Ovary (tissue), 9 donors: ENCODE data around the gene HNRNPC. TPM values are rescaled to one million over a fixed set of nuclear protein-coding genes. Genes with fewer than 3 reads are reported as not detected.
"Not testable (repeated sequence)": the region's sequence is repeated elsewhere in the genome, so short reads cannot be mapped to it uniquely, and the experiment has no call there.

Experiments used
- DNase-seq, 5 donors: peaks; one replicate each; pipeline ENCODE4 v3.0.0-alpha.2; 2019 to 2020
- H3K27ac ChIP-seq, 2 donors: fragments of 200-600 bp; one replicate each; pipeline versions ENCODE4 v1.5.1 to v1.8.0; 2019 to 2022
- H3K27me3 ChIP-seq: fragments of 200-600 bp; one replicate; pipeline ENCODE4 v1.8.0; 2022
- H3K36me3 ChIP-seq: fragments of 200-600 bp; sonication (generic); one replicate; pipeline ENCODE4 v1.5.1; 2019
- H3K4me1 ChIP-seq: one replicate; pipeline ENCODE4 v1.8.1; 2013; ENCODE audit warnings: mild to moderate bottlenecking, moderate library complexity; ENCODE audit not compliant: insufficient read depth
- H3K4me3 ChIP-seq: fragments of 200-600 bp; sonication (generic); one replicate; pipeline ENCODE4 v1.5.1; 2017
- H3K9me3 ChIP-seq, 2 donors: fragments of 200-600 bp in 1 of 2; sonication (generic) in 1 of 2; one replicate each; pipeline versions ENCODE4 v1.5.1 to v1.8.1; 2013 to 2019; ENCODE audit warnings: mild to moderate bottlenecking in 1 of 2, moderate library complexity in 1 of 2
- CTCF ChIP-seq, 3 donors: fragments of 450-650 bp in 2 of 3; fragments of 200-600 bp in 1 of 3; IDR thresholded peaks; one replicate each; pipeline versions ENCODE4 v1.5.1 to v1.8.0; 2016 to 2022; ENCODE audit warnings: antibody characterized with exemption in 3 of 3, mild to moderate bottlenecking in 1 of 3
- EP300 ChIP-seq: sonication (generic); formaldehyde crosslinking; IDR thresholded peaks from one replicate; pipeline ENCODE4 v1.6.1; 2017; ENCODE audit warnings: antibody characterized with exemption
- POLR2A ChIP-seq: fragments of 450-650 bp; IDR thresholded peaks from one replicate; pipeline ENCODE4 v1.6.1; 2017; ENCODE audit warnings: antibody characterized with exemption, mild to moderate bottlenecking, moderate library complexity
- WGBS, 3 donors: extraction: QIAGEN DNeasy Blood & Tissue Kit in 1 of 3; methylation state at CpG; one replicate each; pipeline versions ENCODE4 v1.1.5 to v1.1.7; 2013 to 2017; 5-methylcytosine and 5-hydroxymethylcytosine counted together
- intact Hi-C, 4 donors: fragments of 100-400 bp; cut with DNase I; formaldehyde crosslinking; loops; one replicate each; pipeline versions ENCODE4 v1.11.0 to v1.15.1; 2022 to 2023
- polyA plus RNA-seq, 2 donors: library from polyadenylated mRNA; stranded (reverse); fragments of 200-250 nt in 1 of 2; fragments of 350-450 nt in 1 of 2; fragmentation: Illumina TruSeq in 1 of 2; extraction: RNeasy Lipid Tissue Mini Kit (QIAGEN cat#74804) in 1 of 2; gene quantifications; one replicate each; pipeline ENCODE4 v1.2.3, GENCODE V29; 2013 to 2014
- total RNA-seq, 7 donors: library from RNA; depleted of rRNA in 2 of 7; stranded (reverse); fragments of >200 nt in 2 of 7; fragmentation: NEBNext Ultra II Directional in 3 of 7; extraction: Animal tissue kit (Norgen Biotek cat#: 25700) in 3 of 7; gene quantifications; one replicate each; pipeline versions ENCODE4 v1.1.0 to v1.2.4, GENCODE V29; 2016 to 2023
- donor health status: DM: no; HTN: no; CAD: no; lungs with moderate emphysema.
- donor health status: DM: no; HTN: no; CAD: no.
- donor health status: Bipolar disorder and iron deficiency.
- donor health status: DM: yes; HTN: yes; CAD: no.
- donor health status: DM: no; HTN: no; CAD: no.
- donor health status: DM: yes; HTN: yes; CAD: no.

Gene HNRNPC
- total and polyA plus RNA-seq, 9 donors, result 427 to 913 (median 526) TPM

GRCh38 chr14:21298358-21298757 is 29.1 kb upstream of the HNRNPC start:
- no peak for DNase-seq
- no peaks in the 10 kb centered on the region for H3K9me3 ChIP-seq
- no peaks in the 10 kb centered on the region for H3K4me1 ChIP-seq
- intact Hi-C loops, result no loop called here
- TF ChIP-seq POLR2A, result no peak
- TF ChIP-seq EP300, result no peak
- TF ChIP-seq CTCF (IDR thresholded peaks at IDR 0.05), result no peak
- H3K27me3 ChIP-seq, result no peaks in the 10 kb centered on the region
- no peak overlapping the region for H3K27ac ChIP-seq
- WGBS, 3 donors, result 85 to 90% (median 87%) methylated on average over 12 of the region's 12 CpGs
- H3K36me3 ChIP-seq, result no peaks in the 10 kb centered on the region
- no peak overlapping the region for H3K4me3 ChIP-seq

- H3K9me3 ChIP-seq, DNase-seq, H3K27me3 ChIP-seq, H3K4me1 ChIP-seq, H3K27ac ChIP-seq, H3K36me3 ChIP-seq, H3K4me3 ChIP-seq, intact Hi-C loops: not testable (repeated sequence)
- 84 to 86% (median 86%) methylated on average over 8 of the region's 8 CpGs for WGBS, 3 donors
Measured at GRCh38 chr14:21294026-21294425, 24.8 kb upstream of the HNRNPC start.

GRCh38 chr14:21287168-21287567 is 17.9 kb upstream of the HNRNPC start:
- H3K27ac ChIP-seq, result no peak overlapping the region
- intact Hi-C loops, result no loop called here
- 89 to 92% (median 90%) methylated on average over 6 of the region's 6 CpGs for WGBS, 3 donors
- no peak overlapping the region for H3K4me3 ChIP-seq
- H3K36me3 ChIP-seq, result no peaks in the 10 kb centered on the region
- H3K9me3 ChIP-seq, result no peaks in the 10 kb centered on the region
- H3K4me1 ChIP-seq, result no peaks in the 10 kb centered on the region
- DNase-seq, result no peak
- H3K27me3 ChIP-seq, result no peaks in the 10 kb centered on the region
- TF ChIP-seq POLR2A (no peak), CTCF (IDR thresholded peaks at IDR 0.05) (no peak), EP300 (no peak)

GRCh38 chr14:21286516-21286915 is 17.3 kb upstream of the HNRNPC start:
- H3K4me3 ChIP-seq, H3K36me3 ChIP-seq, H3K4me1 ChIP-seq, H3K27ac ChIP-seq, intact Hi-C loops, H3K27me3 ChIP-seq, H3K9me3 ChIP-seq, DNase-seq: not testable (repeated sequence)
- WGBS, 3 donors, result 95 to 98% (median 97%) methylated on average over 2 of the region's 2 CpGs

GRCh38 chr14:21281917-21282316 is 12.7 kb upstream of the HNRNPC start:
- intact Hi-C loops, DNase-seq, H3K9me3 ChIP-seq, H3K4me3 ChIP-seq, H3K27me3 ChIP-seq, H3K27ac ChIP-seq, H3K36me3 ChIP-seq, H3K4me1 ChIP-seq: not testable (repeated sequence)
- WGBS, 3 donors, result 80 to 88% (median 81%) methylated on average over 8 of the region's 8 CpGs

- WGBS, 3 donors, result 83 to 94% (median 92%) methylated on average over 2 of the region's 2 CpGs
- no peak for TF ChIP-seq EP300
- no peak for TF ChIP-seq CTCF (IDR thresholded peaks at IDR 0.05)
- TF ChIP-seq POLR2A, result no peak
- Histone ChIP-seq H3K27me3 (no peaks in the 10 kb centered on the region), H3K36me3 (no peaks in the 10 kb centered on the region), H3K27ac (no peak within 1 kb of the TSS), H3K4me3 (no peak within 1 kb of the TSS), H3K4me1 (no peaks in the 10 kb centered on the region), H3K9me3 (no peaks in the 10 kb centered on the region)
- intact Hi-C loops, result no loop called here
- DNase-seq, result no peak
Measured at GRCh38 chr14:21279783-21280182, 10.5 kb upstream of the HNRNPC start, which contains the start of gene RPGRIP1. RPGRIP1 (plus strand) TSS chr14:21280083; CDS start chr14:21287977, 7,894 bp downstream.
